SH-SY5Y (cell line): ENCODE measurements around the gene FAM174B.

ENCODE experiments used
- GATA2 ChIP-seq: IDR thresholded peaks from 2 replicates; pipeline ENCODE4 v1.6.1; 2011; ENCODE audit warnings: mild to moderate bottlenecking, low read depth, low read length
- GATA3 ChIP-seq: IDR thresholded peaks from 2 replicates; pipeline ENCODE4 v1.6.1; 2011; ENCODE audit warnings: low read depth, mild to moderate bottlenecking, low read length, moderate library complexity

GRCh38 chr15:92683511-92683834 is 27.9 kb upstream of the FAM174B start:
- no peak for TF ChIP-seq GATA2
- TF ChIP-seq GATA3, result no peak
